ENCODE results near the gene GPR107.

The GPR107 gene

DNA sequence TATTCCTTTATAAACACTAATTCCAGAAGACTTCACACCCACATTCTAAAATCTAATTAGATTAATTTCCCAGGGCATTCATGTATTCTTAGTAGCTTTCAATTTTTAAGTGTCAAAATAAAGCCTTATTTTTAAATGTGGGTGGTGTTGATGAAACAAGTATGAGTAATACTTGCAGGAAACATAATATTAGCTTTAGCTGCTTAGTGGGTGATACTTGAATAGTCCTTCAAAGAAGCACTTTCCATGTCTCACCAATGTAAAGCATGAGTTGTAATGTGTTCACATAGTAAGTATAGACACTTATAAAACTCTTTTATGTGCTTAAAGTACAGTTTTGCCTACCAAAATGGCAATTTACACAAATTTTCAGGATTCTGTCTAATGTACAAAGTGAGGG lies 17.6 kb upstream of the GPR107 start:
- H3K4ac ChIP-seq (ENCODE audit: low read depth, low read length), result no peak overlapping the region
- H3K79me2 ChIP-seq (ENCODE audit: control insufficient read depth, insufficient read depth, low read length, poor library complexity), result peaks cover 1% of the 10 kb centered on the region
- H3K79me1 ChIP-seq (ENCODE audit: low read length), result no peaks in the 10 kb centered on the region
- no peaks in the 10 kb centered on the region for H3K36me3 ChIP-seq (ENCODE audit: control insufficient read depth in 1 of 2, insufficient read depth in 2 of 2, low read length in 2 of 2)
- H3K4me3 ChIP-seq (ENCODE audit: low read depth, low read length), result no peak overlapping the region
- no peak overlapping the region for H3K23ac ChIP-seq (ENCODE audit: low read length)
- no peak overlapping the region for H4K91ac ChIP-seq (ENCODE audit: low read depth, low read length)
- H3K18ac ChIP-seq (ENCODE audit: low read length), result no peak overlapping the region
- no peak overlapping the region for H2BK12ac ChIP-seq (ENCODE audit: low read length)
- DNase-seq, result no peak
- H3K9ac ChIP-seq (ENCODE audit: low read length), result no peak overlapping the region
- H3K4me1 ChIP-seq (ENCODE audit: control insufficient read depth in 1 of 2, insufficient read depth in 2 of 2, low read length in 2 of 2), result no peaks in the 10 kb centered on the region
- H2BK5ac ChIP-seq (ENCODE audit: low read depth, low read length, poor library complexity), result no peak overlapping the region
- no peak overlapping the region for H3K27ac ChIP-seq (ENCODE audit: low read depth, low read length)
- no peak overlapping the region for H2AFZ ChIP-seq (ENCODE audit: insufficient read depth, low read length, poor library complexity)
- no peak overlapping the region for H3K14ac ChIP-seq (ENCODE audit: low read length)
- H4K12ac ChIP-seq (ENCODE audit: low read depth, low read length), result no peak overlapping the region
- H3K27me3 ChIP-seq (ENCODE audit: insufficient read depth, low read length), result no peaks in the 10 kb centered on the region
- H2AK5ac ChIP-seq (ENCODE audit: low read length), result no peak overlapping the region
- H4K8ac ChIP-seq (ENCODE audit: low read depth, low read length), result no peak overlapping the region
- no peaks in the 10 kb centered on the region for H3K9me3 ChIP-seq (ENCODE audit: insufficient read depth, low read depth, low read length)
- H3K4me2 ChIP-seq (ENCODE audit: low read length), result no peak overlapping the region
- no peak overlapping the region for H2BK120ac ChIP-seq (ENCODE audit: insufficient read depth, low read length, poor library complexity)

DNA sequence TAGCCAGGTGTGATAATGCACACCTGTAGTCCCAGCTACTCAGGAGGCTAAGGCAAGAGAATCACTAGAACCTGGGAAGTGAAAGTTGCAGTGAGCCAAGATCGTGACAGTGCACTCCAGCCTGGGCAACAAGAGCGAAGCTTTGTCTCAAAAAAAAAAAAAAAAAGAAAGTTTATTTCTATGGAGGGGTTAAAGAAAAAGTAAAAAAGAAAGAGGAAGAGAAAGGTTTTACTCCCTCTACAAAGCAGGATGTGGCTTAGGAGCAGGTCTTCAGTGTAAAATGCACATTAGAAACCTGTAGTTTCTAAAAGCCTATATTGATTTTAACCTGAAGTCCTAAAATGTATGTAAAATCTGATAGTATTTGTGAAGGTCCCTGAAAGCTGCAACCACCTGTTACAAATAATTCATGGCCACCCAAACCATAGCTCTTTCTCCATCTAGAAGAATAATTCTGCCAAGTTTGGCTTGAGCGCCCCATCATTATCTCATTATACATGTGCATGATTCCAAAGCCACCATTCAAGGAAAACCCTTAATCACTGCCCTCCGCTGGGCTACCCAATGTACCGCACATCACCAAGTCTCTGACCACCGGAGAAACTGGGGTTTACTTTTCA lies 14.1 kb upstream of the GPR107 start:
- H2BK12ac ChIP-seq (ENCODE audit: low read length), result no peak overlapping the region
- no peak overlapping the region for H2BK120ac ChIP-seq (ENCODE audit: insufficient read depth, low read length, poor library complexity)
- no peak overlapping the region for H3K27ac ChIP-seq (ENCODE audit: low read depth, low read length)
- no peaks in the 10 kb centered on the region for H3K27me3 ChIP-seq (ENCODE audit: insufficient read depth, low read length)
- H3K79me2 ChIP-seq (ENCODE audit: control insufficient read depth, insufficient read depth, low read length, poor library complexity), result peaks cover 10% of the 10 kb centered on the region
- no peak overlapping the region for H3K4ac ChIP-seq (ENCODE audit: low read depth, low read length)
- WGBS (ENCODE audit: extremely low coverage, insufficient coverage, insufficient read length), result no CpG with 5 or more reads among the region's 6 CpGs
- no peak overlapping the region for H2BK5ac ChIP-seq (ENCODE audit: low read depth, low read length, poor library complexity)
- no peak overlapping the region for H3K14ac ChIP-seq (ENCODE audit: low read length)
- H3K4me2 ChIP-seq (ENCODE audit: low read length), result no peak overlapping the region
- H2AK5ac ChIP-seq (ENCODE audit: low read length), result no peak overlapping the region
- H4K12ac ChIP-seq (ENCODE audit: low read depth, low read length), result no peak overlapping the region
- peaks cover 2% of the 10 kb centered on the region for H3K9me3 ChIP-seq (ENCODE audit: insufficient read depth, low read depth, low read length)
- peaks cover 8% of the 10 kb centered on the region for H3K79me1 ChIP-seq (ENCODE audit: low read length)
- no peak overlapping the region for H3K23ac ChIP-seq (ENCODE audit: low read length)
- H3K18ac ChIP-seq (ENCODE audit: low read length), result no peak overlapping the region
- no peak for DNase-seq
- H3K4me1 ChIP-seq (ENCODE audit: control insufficient read depth in 1 of 2, insufficient read depth in 2 of 2, low read length in 2 of 2), result peaks cover 2 to 6% of the 10 kb centered on the region in 2 experiments
- no peaks in the 10 kb centered on the region for H3K36me3 ChIP-seq (ENCODE audit: control insufficient read depth in 1 of 2, insufficient read depth in 2 of 2, low read length in 2 of 2)
- no peak overlapping the region for H4K91ac ChIP-seq (ENCODE audit: low read depth, low read length)
- H3K4me3 ChIP-seq (ENCODE audit: low read depth, low read length), result no peak overlapping the region
- H4K8ac ChIP-seq (ENCODE audit: low read depth, low read length), result no peak overlapping the region
- H2AFZ ChIP-seq (ENCODE audit: insufficient read depth, low read length, poor library complexity), result no peak overlapping the region
- no peak overlapping the region for H3K9ac ChIP-seq (ENCODE audit: low read length)

DNA sequence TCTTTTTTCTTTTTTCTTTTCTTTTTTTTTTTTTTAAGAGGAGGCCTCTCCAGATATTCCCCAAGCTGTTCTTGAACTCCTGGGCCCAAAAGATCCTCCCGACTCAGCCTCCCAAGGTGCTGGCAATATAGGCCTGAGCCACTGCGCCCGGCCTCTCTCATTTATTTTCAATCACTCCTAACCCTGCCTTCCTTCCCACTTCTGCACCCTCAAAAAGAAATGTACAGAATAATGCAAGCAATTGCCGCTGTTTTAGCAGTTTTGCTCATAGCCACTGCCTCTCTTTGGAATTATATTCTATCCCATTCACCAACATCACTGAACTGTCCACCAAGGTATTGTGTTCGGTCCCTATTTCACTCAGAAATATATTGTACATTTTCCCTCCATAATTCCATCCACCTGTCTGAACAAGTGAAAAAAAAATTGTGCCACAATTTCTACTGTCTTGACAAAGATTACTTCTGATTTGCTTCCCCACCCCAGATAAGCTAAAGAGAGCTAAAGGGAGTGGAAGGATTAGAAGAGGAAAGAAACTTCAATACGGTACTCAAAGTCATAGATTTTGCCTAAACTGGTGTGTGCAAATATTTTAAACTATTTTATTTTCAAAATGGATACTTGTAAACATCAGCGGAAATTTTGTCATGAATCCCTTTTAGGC lies 12.6 kb upstream of the GPR107 start:
- H3K4me3 ChIP-seq (ENCODE audit: low read depth, low read length), result no peak overlapping the region
- H3K4me2 ChIP-seq (ENCODE audit: low read length), result no peak overlapping the region
- no peak overlapping the region for H4K91ac ChIP-seq (ENCODE audit: low read depth, low read length)
- H3K4ac ChIP-seq (ENCODE audit: low read depth, low read length), result peak overlapping the region; percentile 81
- no peak overlapping the region for H3K23ac ChIP-seq (ENCODE audit: low read length)
- no peak overlapping the region for H3K9ac ChIP-seq (ENCODE audit: low read length)
- no peak overlapping the region for H3K18ac ChIP-seq (ENCODE audit: low read length)
- no peak overlapping the region for H2BK120ac ChIP-seq (ENCODE audit: insufficient read depth, low read length, poor library complexity)
- H4K12ac ChIP-seq (ENCODE audit: low read depth, low read length), result no peak overlapping the region
- no peak overlapping the region for H2AK5ac ChIP-seq (ENCODE audit: low read length)
- no peak overlapping the region for H4K8ac ChIP-seq (ENCODE audit: low read depth, low read length)
- peaks cover 8% of the 10 kb centered on the region for H3K79me1 ChIP-seq (ENCODE audit: low read length)
- no peak overlapping the region for H3K27ac ChIP-seq (ENCODE audit: low read depth, low read length)
- H2BK5ac ChIP-seq (ENCODE audit: low read depth, low read length, poor library complexity), result no peak overlapping the region
- H3K9me3 ChIP-seq (ENCODE audit: insufficient read depth, low read depth, low read length), result peaks cover 2% of the 10 kb centered on the region
- no peak for DNase-seq
- H3K79me2 ChIP-seq (ENCODE audit: control insufficient read depth, insufficient read depth, low read length, poor library complexity), result peaks cover 10% of the 10 kb centered on the region
- peaks cover 2 to 6% of the 10 kb centered on the region in 2 experiments for H3K4me1 ChIP-seq (ENCODE audit: control insufficient read depth in 1 of 2, insufficient read depth in 2 of 2, low read length in 2 of 2)
- H3K27me3 ChIP-seq (ENCODE audit: insufficient read depth, low read length), result no peaks in the 10 kb centered on the region
- no peak overlapping the region for H3K14ac ChIP-seq (ENCODE audit: low read length)
- H2AFZ ChIP-seq (ENCODE audit: insufficient read depth, low read length, poor library complexity), result no peak overlapping the region
- no peak overlapping the region for H2BK12ac ChIP-seq (ENCODE audit: low read length)
- no CpG with 5 or more reads among the region's 7 CpGs for WGBS (ENCODE audit: extremely low coverage, insufficient coverage, insufficient read length)
- no peaks in the 10 kb centered on the region for H3K36me3 ChIP-seq (ENCODE audit: control insufficient read depth in 1 of 2, insufficient read depth in 2 of 2, low read length in 2 of 2)

DNA sequence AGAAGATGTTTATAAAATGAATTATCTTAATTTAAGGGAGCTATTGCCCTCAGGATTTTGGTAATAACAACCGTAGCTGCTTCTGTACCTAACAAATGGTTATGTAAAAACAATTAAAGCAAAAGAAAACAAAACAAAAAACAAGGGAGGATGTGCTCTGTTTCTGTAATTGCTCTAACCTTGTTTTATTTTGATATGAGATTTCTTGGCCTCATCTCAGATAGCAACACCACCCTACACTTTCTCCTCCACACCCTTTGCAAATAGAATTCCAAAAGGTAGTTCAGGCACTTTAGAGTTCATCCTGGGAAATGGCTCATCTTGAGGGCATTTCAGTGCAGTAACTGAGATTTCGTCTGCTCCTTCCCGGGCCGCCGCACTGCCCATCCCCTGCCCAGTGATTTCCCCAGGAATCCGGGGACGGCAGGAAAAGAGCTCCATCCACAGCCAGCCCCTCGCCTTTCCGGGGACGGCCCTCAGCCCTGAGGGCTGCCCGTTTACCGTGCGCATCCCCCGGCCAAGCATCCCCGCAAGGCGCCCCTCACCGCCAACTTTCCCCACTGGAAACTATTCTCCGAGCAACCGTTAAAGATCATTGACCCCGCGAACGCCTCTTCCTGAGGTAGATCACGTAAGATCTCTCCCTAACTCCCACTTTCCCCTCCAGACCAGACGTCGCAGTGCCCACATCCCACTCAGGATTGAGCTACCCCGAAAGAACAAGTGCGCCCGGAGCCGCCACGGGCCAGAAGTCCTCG lies 11.9 kb upstream of the GPR107 start:
- Histone ChIP-seq H2BK5ac (ENCODE audit: low read depth, low read length, poor library complexity) (no peak overlapping the region), H3K9me3 (ENCODE audit: insufficient read depth, low read depth, low read length) (peaks cover 2% of the 10 kb centered on the region), H4K91ac (ENCODE audit: low read depth, low read length) (peak overlapping the region; percentile 75), H3K4me3 (ENCODE audit: low read depth, low read length) (peak overlapping the region; percentile 91), H3K4ac (ENCODE audit: low read depth, low read length) (peak overlapping the region; percentile 57), H3K4me1 (ENCODE audit: control insufficient read depth in 1 of 2, insufficient read depth in 2 of 2, low read length in 2 of 2) (peaks cover 2 to 6% of the 10 kb centered on the region in 2 experiments), H3K36me3 (ENCODE audit: control insufficient read depth in 1 of 2, insufficient read depth in 2 of 2, low read length in 2 of 2) (no peaks in the 10 kb centered on the region), H3K27ac (ENCODE audit: low read depth, low read length) (no peak overlapping the region), H3K23ac (ENCODE audit: low read length) (no peak overlapping the region), H2BK12ac (ENCODE audit: low read length) (no peak overlapping the region), H3K9ac (ENCODE audit: low read length) (peak overlapping the region; percentile 57), H4K12ac (ENCODE audit: low read depth, low read length) (no peak overlapping the region), H2AK5ac (ENCODE audit: low read length) (no peak overlapping the region), H2BK120ac (ENCODE audit: insufficient read depth, low read length, poor library complexity) (peak overlapping the region; percentile 21), H3K18ac (ENCODE audit: low read length) (peak overlapping the region; percentile 30), H3K79me1 (ENCODE audit: low read length) (peaks cover 8% of the 10 kb centered on the region), H4K8ac (ENCODE audit: low read depth, low read length) (peak overlapping the region; percentile 26), H3K27me3 (ENCODE audit: insufficient read depth, low read length) (no peaks in the 10 kb centered on the region), H3K4me2 (ENCODE audit: low read length) (peak overlapping the region; percentile 84), H2AFZ (ENCODE audit: insufficient read depth, low read length, poor library complexity) (peak overlapping the region; percentile 66), H3K14ac (ENCODE audit: low read length) (peak overlapping the region; percentile 41), H3K79me2 (ENCODE audit: control insufficient read depth, insufficient read depth, low read length, poor library complexity) (peaks cover 10% of the 10 kb centered on the region)
- DNase-seq, result peak in 1 of 2 donors; percentile 43
- no CpG with 5 or more reads among the region's 31 CpGs for WGBS (ENCODE audit: extremely low coverage, insufficient coverage, insufficient read length)

Data from trophoblast cell (in vitro differentiated cells and primary cell).